Loucy (cell line): ENCODE results near the gene CPA5.

Source experiments
- H2AFZ ChIP-seq: fragments of 200-600 bp; sonication (generic); 2 replicates; pipeline ENCODE4 v1.6.0; 2016; ENCODE audit warnings: antibody characterized with exemption, mild to moderate bottlenecking, low read length, moderate library complexity
- H3F3A ChIP-seq: fragments of 200-600 bp; 2 replicates; pipeline ENCODE4 v1.6.0; 2016; ENCODE audit warnings: antibody characterized with exemption, low read depth, mild to moderate bottlenecking
- H3K27me3 ChIP-seq: fragments of 200-600 bp; sonication (generic); 2 replicates; pipeline ENCODE4 v1.6.1; 2014; ENCODE audit warnings: low read length, mild to moderate bottlenecking; ENCODE audit not compliant: insufficient read depth, poor library complexity, severe bottlenecking
- H3K36me3 ChIP-seq: fragments of 200-600 bp; sonication (generic); 2 replicates; pipeline ENCODE4 v1.6.1; 2016; ENCODE audit warnings: low read length; ENCODE audit not compliant: insufficient read depth
- H3K4me1 ChIP-seq: fragments of 200-600 bp; sonication (generic); 2 replicates; pipeline ENCODE4 v1.5.1; 2014; ENCODE audit warnings: low read length, mild to moderate bottlenecking; ENCODE audit not compliant: insufficient read depth, poor library complexity, severe bottlenecking
- H3K4me2 ChIP-seq: fragments of 200-600 bp; sonication (generic); 2 replicates; pipeline ENCODE4 v1.6.0; 2014; ENCODE audit warnings: antibody characterized with exemption, low read length, low read depth, mild to moderate bottlenecking; ENCODE audit not compliant: poor library complexity, severe bottlenecking
- H3K4me3 ChIP-seq: fragments of 200-600 bp; sonication (generic); 2 replicates; pipeline ENCODE4 v1.5.1; 2014; ENCODE audit warnings: low read length, mild to moderate bottlenecking, mixed read lengths; ENCODE audit not compliant: poor library complexity, severe bottlenecking
- H3K79me2 ChIP-seq: fragments of 200-600 bp; sonication (generic); 2 replicates; pipeline ENCODE4 v1.6.1; 2014; ENCODE audit warnings: low read length; ENCODE audit not compliant: insufficient read depth
- H3K9ac ChIP-seq: fragments of 200-600 bp; sonication (generic); 2 replicates; pipeline ENCODE4 v1.6.0; 2014; ENCODE audit warnings: mild to moderate bottlenecking, low read depth, low read length, moderate library complexity; ENCODE audit not compliant: poor library complexity, severe bottlenecking
- H3K9me2 ChIP-seq: fragments of 200-600 bp; sonication (generic); replicated peaks from 2 replicates; pipeline ENCODE4 v1.6.1; 2016; ENCODE audit warnings: low read depth, low read length, mixed read lengths
- H3K9me3 ChIP-seq: fragments of 200-600 bp; sonication (generic); 2 replicates; pipeline ENCODE4 v1.6.1; 2014; ENCODE audit warnings: mild to moderate bottlenecking, antibody characterized with exemption, low read length, low read depth; ENCODE audit not compliant: insufficient read depth
- H4K20me1 ChIP-seq: fragments of 200-600 bp; sonication (generic); 2 replicates; pipeline ENCODE4 v1.6.0; 2014; ENCODE audit warnings: antibody characterized with exemption, low read length, mild to moderate bottlenecking; ENCODE audit not compliant: insufficient read depth, poor library complexity, severe bottlenecking
- CTCF ChIP-seq: fragments of 200-600 bp; sonication (generic); conservative IDR thresholded peaks from 2 replicates; pipeline ENCODE4 v1.5.1; 2014; ENCODE audit warnings: mild to moderate bottlenecking, antibody characterized with exemption, low read length
- EZH2phosphoT487 ChIP-seq: fragments of 200-600 bp; IDR thresholded peaks from 2 replicates; pipeline ENCODE4 v1.6.1; 2018; ENCODE audit warnings: antibody characterized with exemption, mild to moderate bottlenecking, moderate library complexity, borderline replicate concordance

CPA5 gene

DNA sequence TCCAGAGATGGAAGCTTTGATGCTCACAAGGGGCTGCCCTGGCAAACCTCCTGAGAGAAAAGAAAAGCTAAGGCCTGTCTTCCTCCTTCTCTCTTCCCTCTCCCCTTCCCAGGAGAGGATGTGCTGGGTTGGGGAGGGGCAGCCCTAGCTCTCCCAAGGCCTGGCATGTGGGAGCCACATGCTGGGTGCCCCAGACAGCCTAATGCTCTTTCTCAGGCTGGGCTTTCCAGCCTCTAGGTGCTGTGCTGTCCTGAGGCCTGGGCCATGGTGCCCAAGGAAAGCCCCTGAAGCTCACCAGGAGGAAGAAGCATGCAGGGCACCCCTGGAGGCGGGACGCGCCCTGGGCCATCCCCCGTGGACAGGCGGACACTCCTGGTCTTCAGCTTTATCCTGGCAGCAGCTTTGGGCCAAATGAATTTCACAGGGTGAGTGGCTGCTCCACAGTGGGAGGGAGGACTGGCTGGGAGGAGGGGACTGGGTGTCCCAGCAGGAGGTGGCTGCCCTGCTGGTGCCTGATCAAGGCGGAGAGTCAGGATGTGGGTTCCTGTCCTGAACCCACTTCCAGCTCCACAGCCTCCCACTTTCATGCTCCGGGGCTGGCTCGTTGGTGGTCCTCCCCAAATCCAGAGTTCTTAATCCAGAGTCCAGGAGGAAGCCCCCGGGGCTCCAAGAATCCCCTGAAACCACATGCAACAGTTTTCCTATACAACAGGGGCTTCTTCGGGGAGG lies 1.7 kb downstream of the CPA5 start:
- Histone ChIP-seq H2AFZ (no peak overlapping the region), H4K20me1 (no peaks in the 10 kb centered on the region), H3K4me3 (no peak overlapping the region), H3K4me2 (no peak overlapping the region), H3K9me2 (no peaks in the 10 kb centered on the region), H3K27me3 (no peaks in the 10 kb centered on the region), H3F3A (no peaks in the 10 kb centered on the region), H3K9me3 (no peaks in the 10 kb centered on the region), H3K9ac (no peak overlapping the region), H3K36me3 (no peaks in the 10 kb centered on the region), H3K79me2 (no peaks in the 10 kb centered on the region), H3K4me1 (no peaks in the 10 kb centered on the region)
- TF ChIP-seq CTCF = no peak
- TF ChIP-seq EZH2phosphoT487 = no peak

GRCh38 chr7:130346941-130347340 lies 2.3 kb downstream of the CPA5 start:
- Histone ChIP-seq H3K27me3 (no peaks in the 10 kb centered on the region), H2AFZ (no peak overlapping the region), H3K4me1 (no peaks in the 10 kb centered on the region), H4K20me1 (no peaks in the 10 kb centered on the region), H3K36me3 (no peaks in the 10 kb centered on the region), H3K4me3 (no peak overlapping the region), H3F3A (no peaks in the 10 kb centered on the region), H3K4me2 (no peak overlapping the region), H3K79me2 (no peaks in the 10 kb centered on the region), H3K9me3 (no peaks in the 10 kb centered on the region), H3K9me2 (no peaks in the 10 kb centered on the region), H3K9ac (no peak overlapping the region)
- no peak for TF ChIP-seq CTCF
- TF ChIP-seq EZH2phosphoT487 = no peak

DNA sequence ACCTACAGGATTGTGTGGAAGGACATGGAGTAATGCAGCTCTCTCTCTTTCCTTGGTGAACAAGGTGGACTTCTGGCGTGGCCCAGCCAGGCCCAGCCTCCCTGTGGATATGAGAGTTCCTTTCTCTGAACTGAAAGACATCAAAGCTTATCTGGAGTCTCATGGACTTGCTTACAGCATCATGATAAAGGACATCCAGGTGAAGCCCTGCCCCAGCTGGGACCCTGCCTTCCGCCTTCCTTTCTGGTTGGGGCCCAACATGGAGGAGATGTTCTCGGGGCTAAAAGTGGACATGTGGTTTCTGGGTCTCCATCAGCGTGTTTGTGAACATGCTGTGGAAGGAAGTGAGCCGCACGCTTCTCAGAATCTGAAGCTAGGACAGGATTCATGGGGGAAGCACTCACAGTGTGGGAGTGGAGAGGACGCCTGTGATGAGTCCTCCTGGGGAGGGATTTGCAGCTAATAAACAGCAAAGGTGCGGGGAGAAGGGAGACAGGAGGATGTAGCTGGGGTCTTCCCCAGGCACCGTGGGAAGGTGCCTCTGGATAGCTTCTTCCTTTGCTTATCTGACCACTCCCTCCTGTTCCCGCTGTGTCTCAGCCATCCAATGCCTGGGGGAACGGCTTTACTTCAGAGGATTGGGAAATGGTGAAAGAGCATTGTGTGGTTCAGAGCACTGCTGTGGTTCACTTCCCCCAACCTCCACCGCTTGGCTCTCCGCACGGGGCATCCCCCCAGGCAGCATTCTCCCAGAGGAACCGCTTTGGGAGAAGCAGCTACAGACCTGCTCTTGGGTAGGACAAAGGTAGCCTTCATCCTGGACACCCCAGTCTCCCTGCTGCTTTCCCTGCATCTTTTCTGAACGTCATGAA lies 5.5 kb downstream of the CPA5 start:
- no peaks in the 10 kb centered on the region for H3K9me3 ChIP-seq
- H3K27me3 ChIP-seq = no peaks in the 10 kb centered on the region
- no peaks in the 10 kb centered on the region for H4K20me1 ChIP-seq
- no peak for TF ChIP-seq EZH2phosphoT487
- no peak for TF ChIP-seq CTCF
- no peak overlapping the region for H3K4me2 ChIP-seq
- no peak overlapping the region for H3K4me3 ChIP-seq
- H2AFZ ChIP-seq = no peak overlapping the region
- H3K36me3 ChIP-seq = no peaks in the 10 kb centered on the region
- no peaks in the 10 kb centered on the region for H3K79me2 ChIP-seq
- H3K4me1 ChIP-seq = no peaks in the 10 kb centered on the region
- no peaks in the 10 kb centered on the region for H3K9me2 ChIP-seq
- H3K9ac ChIP-seq = no peak overlapping the region
- H3F3A ChIP-seq = no peaks in the 10 kb centered on the region
